ENCODE results near the gene CARS1.

Gene CARS1

DNA sequence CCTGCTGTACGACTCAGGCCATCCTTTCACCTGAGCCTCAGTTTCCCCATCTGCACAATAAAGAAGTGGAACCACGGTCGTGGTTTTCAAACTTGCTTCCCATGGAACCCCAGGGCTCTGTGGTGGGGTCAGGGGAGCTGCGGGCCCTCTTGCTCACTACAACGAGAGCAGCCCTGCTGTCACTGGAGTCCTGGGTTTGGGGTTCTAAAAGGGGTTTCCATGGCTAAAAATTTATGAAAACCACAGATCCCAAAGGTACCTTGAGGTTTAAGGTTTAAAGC, 45.4 kb upstream of the CARS1 start:
- TF ChIP-seq, protein P1, sequence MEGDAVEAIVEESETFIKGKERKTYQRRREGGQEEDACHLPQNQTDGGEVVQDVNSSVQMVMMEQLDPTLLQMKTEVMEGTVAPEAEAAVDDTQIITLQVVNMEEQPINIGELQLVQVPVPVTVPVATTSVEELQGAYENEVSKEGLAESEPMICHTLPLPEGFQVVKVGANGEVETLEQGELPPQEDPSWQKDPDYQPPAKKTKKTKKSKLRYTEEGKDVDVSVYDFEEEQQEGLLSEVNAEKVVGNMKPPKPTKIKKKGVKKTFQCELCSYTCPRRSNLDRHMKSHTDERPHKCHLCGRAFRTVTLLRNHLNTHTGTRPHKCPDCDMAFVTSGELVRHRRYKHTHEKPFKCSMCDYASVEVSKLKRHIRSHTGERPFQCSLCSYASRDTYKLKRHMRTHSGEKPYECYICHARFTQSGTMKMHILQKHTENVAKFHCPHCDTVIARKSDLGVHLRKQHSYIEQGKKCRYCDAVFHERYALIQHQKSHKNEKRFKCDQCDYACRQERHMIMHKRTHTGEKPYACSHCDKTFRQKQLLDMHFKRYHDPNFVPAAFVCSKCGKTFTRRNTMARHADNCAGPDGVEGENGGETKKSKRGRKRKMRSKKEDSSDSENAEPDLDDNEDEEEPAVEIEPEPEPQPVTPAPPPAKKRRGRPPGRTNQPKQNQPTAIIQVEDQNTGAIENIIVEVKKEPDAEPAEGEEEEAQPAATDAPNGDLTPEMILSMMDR (IDR thresholded peaks at IDR 0.05; ENCODE audit: extremely low read depth, insufficient read depth, missing control alignments), result no peak
- in situ Hi-C loops (cut with MboI; ENCODE audit: low pct_unique_long_range_greater_than_20kb, low sequenced_read_pairs, unreplicated experiment), result no loop called here
- no peak for DNase-seq (ENCODE audit: low spot score)

DNA sequence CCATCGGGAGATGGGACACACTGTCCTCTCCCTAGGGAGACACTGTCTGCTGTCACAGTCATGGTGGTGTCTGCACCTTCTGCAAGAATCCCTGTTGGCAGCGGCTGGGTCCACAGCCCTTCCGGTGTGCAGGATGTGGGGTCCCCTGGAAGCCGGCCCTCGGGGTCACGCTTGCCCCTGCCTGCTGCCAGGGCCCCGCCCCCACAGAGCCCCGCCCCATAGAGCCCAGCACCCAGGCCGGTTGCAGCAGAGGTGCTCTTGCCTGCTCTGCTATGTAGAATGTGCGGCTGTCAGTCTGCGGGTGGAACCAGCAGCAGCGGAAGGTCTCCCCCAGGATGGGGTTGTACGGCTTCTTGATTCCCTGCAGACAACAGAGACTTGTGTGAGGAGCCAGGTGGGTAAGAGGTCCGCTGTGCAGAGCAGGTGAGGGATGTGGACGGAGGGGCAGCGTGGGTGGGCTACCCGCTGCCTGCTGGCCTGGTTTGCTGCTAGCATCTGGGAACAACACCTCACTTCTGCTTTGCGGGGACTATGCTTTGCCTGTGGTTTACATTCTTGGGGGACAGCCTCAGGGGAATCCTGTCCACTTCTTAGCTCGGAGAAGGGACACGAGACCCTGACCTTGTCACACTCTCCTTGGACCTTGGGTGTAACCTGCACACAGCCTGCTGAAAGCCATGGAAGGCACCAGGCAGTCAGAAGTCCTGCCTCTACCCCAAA, 44.9 kb upstream of the CARS1 start:
- in situ Hi-C loops (cut with MboI; ENCODE audit: low pct_unique_long_range_greater_than_20kb, low sequenced_read_pairs, unreplicated experiment), result no loop called here
- TF ChIP-seq, protein P1 (IDR thresholded peaks at IDR 0.05; ENCODE audit: extremely low read depth, insufficient read depth, missing control alignments), result no peak
- DNase-seq (ENCODE audit: low spot score), result no peak

DNA sequence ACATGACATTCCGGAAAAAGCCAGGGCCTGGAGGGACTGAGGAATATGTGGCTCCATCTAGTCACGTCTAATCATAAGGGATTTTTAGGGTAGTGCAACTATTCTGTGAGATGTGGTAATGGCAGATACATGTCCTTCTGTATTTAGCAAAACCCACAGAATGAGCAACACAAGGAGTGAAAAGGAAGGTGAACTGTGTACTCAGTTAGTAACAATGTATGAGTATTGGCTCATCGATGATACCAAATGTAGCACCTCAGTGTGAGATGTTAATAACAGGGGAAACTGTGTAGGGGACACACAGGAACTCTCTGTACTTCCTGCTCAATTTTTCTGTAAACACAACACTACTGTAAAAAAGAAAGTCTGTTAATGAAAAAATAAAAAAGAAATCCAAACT, 42.0 kb upstream of the CARS1 start:
- in situ Hi-C loops (cut with MboI; ENCODE audit: low pct_unique_long_range_greater_than_20kb, low sequenced_read_pairs, unreplicated experiment), result no loop called here
- DNase-seq (ENCODE audit: low spot score), result no peak
- TF ChIP-seq, protein P1 (IDR thresholded peaks at IDR 0.05; ENCODE audit: extremely low read depth, insufficient read depth, missing control alignments), result no peak

DNA sequence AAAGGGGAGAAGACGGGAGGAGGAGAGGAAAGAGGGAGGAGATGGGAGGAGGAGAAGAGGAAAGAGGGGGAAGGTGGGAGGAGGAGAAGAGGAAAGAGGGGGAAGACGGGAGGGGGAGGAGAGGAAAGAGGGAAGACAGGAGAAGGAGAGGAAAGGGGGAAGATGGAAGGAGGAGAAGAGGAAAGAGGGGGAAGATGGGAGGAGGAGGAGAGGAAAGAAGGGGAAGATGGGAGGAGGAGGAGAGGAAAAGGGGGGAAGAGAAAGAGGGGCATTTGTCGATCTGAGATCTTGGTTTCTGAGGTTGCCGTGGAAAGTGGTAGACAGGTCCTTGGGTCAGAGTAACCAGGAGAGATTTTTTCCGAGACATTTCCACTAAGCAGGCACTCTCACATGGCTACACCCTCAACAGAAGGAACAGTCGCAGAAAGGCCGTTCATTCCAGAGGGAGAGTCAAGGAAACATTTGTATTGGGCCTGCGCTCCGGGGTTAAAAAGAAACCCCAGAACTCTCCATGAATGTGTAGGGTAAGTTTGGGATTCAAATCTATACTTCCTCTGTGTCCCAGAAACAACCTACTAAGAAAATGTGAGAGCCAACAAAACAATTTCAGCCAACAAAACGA, 39.8 kb upstream of the CARS1 start:
- TF ChIP-seq, protein P1 (IDR thresholded peaks at IDR 0.05; ENCODE audit: extremely low read depth, insufficient read depth, missing control alignments), result no peak
- in situ Hi-C loops (cut with MboI; ENCODE audit: low pct_unique_long_range_greater_than_20kb, low sequenced_read_pairs, unreplicated experiment), result no loop called here
- DNase-seq (ENCODE audit: low spot score), result no peak

DNA sequence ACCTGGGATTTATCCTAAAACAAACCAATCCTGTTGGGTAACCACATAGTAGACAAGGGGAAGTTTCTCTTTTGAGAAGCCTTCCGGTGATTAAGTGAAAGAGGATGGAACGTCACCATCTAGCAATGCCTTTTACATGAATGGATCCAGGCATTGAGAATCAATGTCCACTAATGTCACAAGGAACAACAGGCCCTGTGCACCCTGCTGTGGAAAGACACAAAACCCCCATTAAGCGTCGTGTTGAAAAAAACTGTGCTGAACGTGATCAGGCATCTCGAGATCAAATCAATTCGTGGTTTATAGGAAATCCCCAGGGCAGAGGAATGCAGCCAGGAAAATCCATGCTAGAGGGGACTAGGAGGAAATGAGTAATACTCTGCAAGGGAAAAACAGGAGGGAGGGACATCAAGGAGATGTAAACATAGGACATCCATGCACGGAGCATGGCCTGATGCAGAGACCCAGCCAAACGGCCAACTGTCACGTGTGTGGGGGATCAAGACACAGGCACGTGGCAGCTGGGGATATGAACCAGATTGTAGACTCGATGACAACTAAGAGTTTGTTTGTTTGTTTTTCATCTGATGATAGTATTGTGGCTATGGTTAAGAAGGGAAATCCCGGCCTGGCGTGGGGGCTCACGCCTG, 38.6 kb upstream of the CARS1 start:
- in situ Hi-C loops (cut with MboI; ENCODE audit: low pct_unique_long_range_greater_than_20kb, low sequenced_read_pairs, unreplicated experiment), result no loop called here
- TF ChIP-seq, protein P1 (IDR thresholded peaks at IDR 0.05; ENCODE audit: extremely low read depth, insufficient read depth, missing control alignments), result no peak
- no peak for DNase-seq (ENCODE audit: low spot score)

DNA sequence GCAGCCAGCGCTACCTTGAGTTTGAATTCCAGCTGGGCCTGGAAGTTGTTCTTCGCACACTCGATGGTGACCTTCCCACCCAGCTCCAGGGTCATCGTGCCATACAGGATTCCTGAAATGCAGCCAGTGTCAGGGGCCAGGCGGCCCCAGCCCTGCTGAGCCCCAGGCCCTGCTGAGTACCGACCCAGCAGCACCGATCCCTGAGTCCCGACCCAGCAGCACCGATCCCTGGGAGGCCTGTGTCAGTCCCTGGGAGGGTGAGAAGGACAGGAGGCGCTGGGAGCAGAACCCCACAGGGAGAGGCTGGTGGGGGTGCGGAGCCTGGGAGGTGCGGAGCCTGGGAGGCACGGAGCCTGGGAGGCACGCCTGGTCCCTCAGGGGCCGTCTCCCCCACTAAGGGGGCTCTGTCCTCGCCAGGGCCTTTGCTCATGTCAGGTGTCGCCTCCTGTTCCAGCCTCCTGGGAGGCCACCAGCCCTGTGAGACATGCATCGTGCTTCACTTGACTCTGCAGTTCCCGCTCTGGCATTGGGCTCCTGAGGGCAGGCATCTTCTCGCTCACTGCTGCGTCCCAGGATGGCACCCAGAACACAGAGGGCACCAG, 37.1 kb upstream of the CARS1 start:
- no peak for DNase-seq (ENCODE audit: low spot score)
- in situ Hi-C loops (cut with MboI; ENCODE audit: low pct_unique_long_range_greater_than_20kb, low sequenced_read_pairs, unreplicated experiment), result no loop called here
- TF ChIP-seq, protein P1 (IDR thresholded peaks at IDR 0.05; ENCODE audit: extremely low read depth, insufficient read depth, missing control alignments), result no peak

All from GM13977 (cell line).